ENCODE results near the gene SREBF2.

GRCh38 chr22:41840216-41840615 lies 7.3 kb downstream of the SREBF2 start:
- TF ChIP-seq CTCF (IDR thresholded peaks at IDR 0.05) (no peak), RAD21 (conservative IDR thresholded peaks at IDR 0.05 in 1 of 2, IDR thresholded peaks at IDR 0.05 in 1 of 2) (no peak), POLR2A (IDR thresholded peaks at IDR 0.05; ENCODE audit: low read length) (no peak), NFE2L2 (conservative IDR thresholded peaks at IDR 0.05; ENCODE audit: low read length) (no peak), JUNB (IDR thresholded peaks at IDR 0.05) (no peak), HMGXB4 (CRISPR knock-in tag; IDR thresholded peaks at IDR 0.05; ENCODE audit: borderline replicate concordance) (no peak), FOXS1 (CRISPR knock-in tag; IDR thresholded peaks at IDR 0.05) (no peak), JUN (IDR thresholded peaks at IDR 0.05) (no peak), CBX8 (IDR thresholded peaks at IDR 0.05) (no peak), RCOR1 (IDR thresholded peaks at IDR 0.05; ENCODE audit: low read depth, low read length) (no peak)
- TF ChIP-seq, protein P1, sequence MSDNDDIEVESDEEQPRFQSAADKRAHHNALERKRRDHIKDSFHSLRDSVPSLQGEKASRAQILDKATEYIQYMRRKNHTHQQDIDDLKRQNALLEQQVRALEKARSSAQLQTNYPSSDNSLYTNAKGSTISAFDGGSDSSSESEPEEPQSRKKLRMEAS (IDR thresholded peaks at IDR 0.05): no peak
- TF ChIP-seq, protein P2, sequence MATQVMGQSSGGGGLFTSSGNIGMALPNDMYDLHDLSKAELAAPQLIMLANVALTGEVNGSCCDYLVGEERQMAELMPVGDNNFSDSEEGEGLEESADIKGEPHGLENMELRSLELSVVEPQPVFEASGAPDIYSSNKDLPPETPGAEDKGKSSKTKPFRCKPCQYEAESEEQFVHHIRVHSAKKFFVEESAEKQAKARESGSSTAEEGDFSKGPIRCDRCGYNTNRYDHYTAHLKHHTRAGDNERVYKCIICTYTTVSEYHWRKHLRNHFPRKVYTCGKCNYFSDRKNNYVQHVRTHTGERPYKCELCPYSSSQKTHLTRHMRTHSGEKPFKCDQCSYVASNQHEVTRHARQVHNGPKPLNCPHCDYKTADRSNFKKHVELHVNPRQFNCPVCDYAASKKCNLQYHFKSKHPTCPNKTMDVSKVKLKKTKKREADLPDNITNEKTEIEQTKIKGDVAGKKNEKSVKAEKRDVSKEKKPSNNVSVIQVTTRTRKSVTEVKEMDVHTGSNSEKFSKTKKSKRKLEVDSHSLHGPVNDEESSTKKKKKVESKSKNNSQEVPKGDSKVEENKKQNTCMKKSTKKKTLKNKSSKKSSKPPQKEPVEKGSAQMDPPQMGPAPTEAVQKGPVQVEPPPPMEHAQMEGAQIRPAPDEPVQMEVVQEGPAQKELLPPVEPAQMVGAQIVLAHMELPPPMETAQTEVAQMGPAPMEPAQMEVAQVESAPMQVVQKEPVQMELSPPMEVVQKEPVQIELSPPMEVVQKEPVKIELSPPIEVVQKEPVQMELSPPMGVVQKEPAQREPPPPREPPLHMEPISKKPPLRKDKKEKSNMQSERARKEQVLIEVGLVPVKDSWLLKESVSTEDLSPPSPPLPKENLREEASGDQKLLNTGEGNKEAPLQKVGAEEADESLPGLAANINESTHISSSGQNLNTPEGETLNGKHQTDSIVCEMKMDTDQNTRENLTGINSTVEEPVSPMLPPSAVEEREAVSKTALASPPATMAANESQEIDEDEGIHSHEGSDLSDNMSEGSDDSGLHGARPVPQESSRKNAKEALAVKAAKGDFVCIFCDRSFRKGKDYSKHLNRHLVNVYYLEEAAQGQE (IDR thresholded peaks at IDR 0.05): no peak
- TF ChIP-seq, protein P3, sequence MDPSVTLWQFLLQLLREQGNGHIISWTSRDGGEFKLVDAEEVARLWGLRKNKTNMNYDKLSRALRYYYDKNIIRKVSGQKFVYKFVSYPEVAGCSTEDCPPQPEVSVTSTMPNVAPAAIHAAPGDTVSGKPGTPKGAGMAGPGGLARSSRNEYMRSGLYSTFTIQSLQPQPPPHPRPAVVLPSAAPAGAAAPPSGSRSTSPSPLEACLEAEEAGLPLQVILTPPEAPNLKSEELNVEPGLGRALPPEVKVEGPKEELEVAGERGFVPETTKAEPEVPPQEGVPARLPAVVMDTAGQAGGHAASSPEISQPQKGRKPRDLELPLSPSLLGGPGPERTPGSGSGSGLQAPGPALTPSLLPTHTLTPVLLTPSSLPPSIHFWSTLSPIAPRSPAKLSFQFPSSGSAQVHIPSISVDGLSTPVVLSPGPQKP (IDR thresholded peaks at IDR 0.05; ENCODE audit: low read depth, low read length): no peak
